Caki2 (cell line): ENCODE results near the gene INTS15. TPM values are rescaled to one million over a fixed set of nuclear protein-coding genes. Genes with fewer than 3 reads are reported as not detected.
A peak's percentile ranks its signal among the peaks of the same experiment; 100 is the strongest.

Experiments used
- DNase-seq: peaks from one replicate; pipeline ENCODE4 v3.0.0-alpha.2; 2015; ENCODE audit warnings: low read depth
- in situ Hi-C: cut with HindIII; loops from 2 replicates; pipeline ENCODE4 v1.10.0; 2016; ENCODE audit warnings: low sequenced_read_pairs, low pct_unique_long_range_greater_than_20kb, mixed read lengths
- total RNA-seq: library from RNA; depleted of rRNA; stranded (reverse); fragments of >200 nt; shearing (Covaris generic); gene quantifications from 2 replicates; pipeline ENCODE4 v1.2.3, GENCODE V29; 2014; ENCODE audit warnings: low replicate concordance; rRNA removed

INTS15 gene
- total RNA-seq: 11.3 and 19.7 TPM in 2 replicates

GRCh38 chr7:6589829-6590644, at the start of gene INTS15:
TSS of gene INTS15 (plus strand) at chr7:6590021. CDS start at chr7:6590284, 263 bp downstream.
- DNase-seq: peak; percentile 81
- in situ Hi-C loops: no loop called here

DNA sequence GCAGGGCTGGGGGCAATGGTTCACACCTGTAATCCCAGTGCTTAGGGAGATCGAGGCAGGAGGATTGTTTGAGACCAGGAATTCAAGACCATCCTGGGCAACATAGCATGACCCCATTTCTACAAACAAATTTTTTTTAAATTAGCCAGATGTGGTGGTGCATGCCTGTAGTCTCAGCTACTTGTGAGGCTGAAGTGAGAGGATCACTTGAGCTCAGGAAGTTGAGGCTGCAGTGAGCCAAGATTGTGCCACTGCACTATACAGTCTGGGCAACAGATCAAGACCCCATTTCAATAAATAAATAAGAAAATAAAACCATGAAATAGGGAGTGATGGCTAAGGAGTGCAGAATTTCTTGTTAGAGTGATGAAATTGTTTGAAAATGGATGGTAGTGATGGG, 47.5 kb upstream of the INTS15 start:
- no peak for DNase-seq
- in situ Hi-C loops: no loop called here

- DNase-seq: no peak
- in situ Hi-C loops: no loop called here
Observed at GRCh38 chr7:6545398-6546126, 44.3 kb upstream of the INTS15 start.

- in situ Hi-C loops: no loop called here
- no peak for DNase-seq
Observed at GRCh38 chr7:6546498-6547251, 43.1 kb upstream of the INTS15 start.

DNA sequence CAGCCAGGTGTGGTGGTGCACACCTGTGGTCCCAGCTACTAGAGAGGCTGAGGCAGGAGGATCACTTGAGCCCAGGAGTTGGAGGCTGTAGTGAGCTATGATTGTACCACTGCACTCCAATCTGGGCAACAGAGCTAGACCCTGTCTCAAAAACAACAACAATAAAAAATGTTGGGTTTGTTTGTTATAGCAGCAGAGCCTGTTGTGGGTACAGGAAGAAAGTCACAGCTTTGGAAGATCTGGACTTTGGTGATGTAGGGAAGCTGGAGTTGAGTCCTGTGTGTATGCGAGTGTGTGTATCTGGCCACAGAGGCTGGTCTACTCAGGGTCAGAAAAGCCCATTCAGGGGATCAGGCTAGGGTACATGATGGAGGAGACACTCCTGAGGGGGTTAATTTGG, 42.4 kb upstream of the INTS15 start:
- no peak for DNase-seq
- in situ Hi-C loops: no loop called here

DNA sequence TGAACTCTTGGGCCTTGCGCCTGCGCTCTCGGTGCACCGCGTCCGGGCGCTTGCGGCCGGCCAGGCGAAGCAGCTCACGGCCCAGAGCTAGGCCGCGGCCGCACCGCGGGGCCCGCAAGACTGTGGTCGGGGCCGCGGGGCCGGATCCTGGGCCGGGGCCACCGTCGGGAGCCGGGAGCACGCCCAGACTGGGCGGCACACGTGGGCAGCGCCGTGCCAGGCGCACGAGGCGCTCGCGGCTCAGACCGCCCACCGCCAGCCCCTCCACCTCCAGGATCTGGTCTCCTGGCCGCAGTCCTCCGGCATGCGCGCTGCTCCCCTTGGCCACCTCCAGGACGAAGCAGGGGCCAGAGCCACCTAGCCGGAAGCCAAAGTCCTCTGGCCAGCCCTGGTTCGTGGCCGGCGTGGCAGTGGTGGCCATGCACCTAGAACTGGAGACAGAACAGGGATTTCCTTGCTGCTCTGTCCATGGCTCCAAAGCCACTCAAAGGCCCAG, 38.8 kb upstream of the INTS15 start, which contains the start of gene GRID2IP:
GRID2IP (minus strand) TSS at position 446 of the 496 bp plus-strand sequence; CDS start at position 421, 25 bp downstream.
- in situ Hi-C loops: no loop called here
- no peak for DNase-seq

DNA sequence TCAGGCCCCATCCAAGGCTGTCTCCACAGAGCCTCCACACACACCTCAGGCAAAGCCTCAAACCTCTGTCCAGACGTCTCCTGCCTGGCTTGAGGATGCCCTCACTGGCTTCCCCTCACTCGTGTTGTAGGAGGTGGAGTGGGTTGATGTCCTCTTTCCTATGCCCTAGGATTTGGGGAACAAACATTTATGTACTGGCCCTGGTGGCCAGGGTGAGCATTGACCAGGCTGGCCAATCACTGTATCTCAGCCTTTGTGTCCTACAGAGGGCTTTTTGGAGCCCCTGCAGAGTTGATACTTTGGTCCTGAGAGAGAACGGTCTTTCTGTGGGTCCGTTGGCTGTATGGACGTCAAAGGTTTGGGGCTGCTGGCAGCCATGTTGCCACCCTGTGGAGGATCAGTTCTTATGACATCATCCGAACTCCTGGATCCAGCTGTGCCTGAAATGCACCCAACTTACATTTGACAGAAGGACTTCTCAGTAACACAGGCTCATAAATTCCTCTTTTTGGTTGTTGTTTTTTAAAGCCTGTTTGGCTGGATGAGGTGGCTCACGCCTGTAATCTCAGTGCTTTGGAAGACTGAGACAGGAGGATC, 36.3 kb upstream of the INTS15 start:
- in situ Hi-C loops: no loop called here
- DNase-seq: no peak

- no peak for DNase-seq
- in situ Hi-C loops: no loop called here
Observed at GRCh38 chr7:6554848-6555247, 35.0 kb upstream of the INTS15 start.

DNA sequence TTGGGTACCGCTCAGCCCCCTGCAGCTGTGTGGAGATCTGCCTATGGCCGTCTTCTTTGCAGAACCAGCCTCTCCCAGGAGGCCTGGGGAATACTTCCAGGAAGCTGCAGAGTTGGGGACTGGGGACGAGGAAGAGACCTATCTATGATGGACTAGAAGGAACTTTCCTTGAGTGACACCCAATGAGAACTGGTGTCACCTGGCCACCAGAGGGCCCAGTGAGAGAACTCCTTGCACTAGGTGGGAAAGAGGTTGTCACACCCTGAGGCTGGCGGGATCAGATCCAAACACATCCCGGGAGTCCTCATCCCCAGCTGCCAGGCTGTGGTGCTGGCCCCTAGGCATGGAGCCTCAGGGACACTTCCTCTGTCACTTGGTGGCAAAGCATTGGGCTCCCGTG, 33.6 kb upstream of the INTS15 start:
- in situ Hi-C loops: no loop called here
- no peak for DNase-seq

DNA sequence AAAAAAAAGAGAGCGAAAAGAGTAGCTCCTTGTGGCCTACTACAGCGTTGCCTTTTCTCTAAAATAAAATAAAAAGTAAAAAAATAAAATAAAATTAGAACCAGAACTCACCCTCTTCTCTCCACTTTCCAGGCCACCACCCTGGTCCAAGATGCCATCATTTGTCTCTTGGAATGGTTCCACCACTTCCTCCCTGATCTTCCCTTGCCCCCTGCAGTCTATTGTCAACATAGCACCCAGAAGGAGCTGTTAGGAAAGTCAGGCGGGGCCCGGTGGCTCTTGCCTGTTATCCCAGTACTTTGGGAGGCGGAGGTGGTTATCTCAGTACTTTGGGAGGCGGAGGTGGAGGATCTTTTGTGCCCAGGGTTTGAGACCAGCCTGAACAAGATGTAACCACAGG, 31.0 kb upstream of the INTS15 start:
- in situ Hi-C loops: no loop called here
- DNase-seq: no peak

- no peak for DNase-seq
- in situ Hi-C loops: no loop called here
Observed at GRCh38 chr7:6559896-6560295, 29.9 kb upstream of the INTS15 start.

- in situ Hi-C loops: no loop called here
- no peak for DNase-seq
Observed at GRCh38 chr7:6562106-6562505, 27.7 kb upstream of the INTS15 start.

GRCh38 chr7:6563936-6564770, 25.7 kb upstream of the INTS15 start:
- in situ Hi-C loops: no loop called here
- DNase-seq: no peak

DNA sequence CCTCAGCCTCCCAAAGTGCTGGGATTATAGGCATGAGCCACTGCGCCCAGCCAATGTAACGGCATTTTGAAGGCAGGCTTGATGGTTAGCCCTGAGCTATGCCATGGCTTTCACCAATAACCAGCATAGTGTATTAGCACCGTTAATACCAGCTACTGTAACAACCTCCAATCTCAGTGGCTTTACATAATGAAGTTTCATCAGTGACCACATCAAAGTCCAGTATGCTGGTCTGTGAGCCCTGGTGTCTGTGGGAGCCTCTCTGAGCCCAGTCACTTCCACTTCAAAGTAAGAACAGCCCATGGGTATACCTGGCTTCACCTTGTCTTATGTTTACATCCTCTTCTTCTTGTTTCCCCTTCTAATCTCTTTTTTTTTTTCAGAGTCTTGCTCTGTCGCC, 24.2 kb upstream of the INTS15 start:
- in situ Hi-C loops: no loop called here
- no peak for DNase-seq

DNA sequence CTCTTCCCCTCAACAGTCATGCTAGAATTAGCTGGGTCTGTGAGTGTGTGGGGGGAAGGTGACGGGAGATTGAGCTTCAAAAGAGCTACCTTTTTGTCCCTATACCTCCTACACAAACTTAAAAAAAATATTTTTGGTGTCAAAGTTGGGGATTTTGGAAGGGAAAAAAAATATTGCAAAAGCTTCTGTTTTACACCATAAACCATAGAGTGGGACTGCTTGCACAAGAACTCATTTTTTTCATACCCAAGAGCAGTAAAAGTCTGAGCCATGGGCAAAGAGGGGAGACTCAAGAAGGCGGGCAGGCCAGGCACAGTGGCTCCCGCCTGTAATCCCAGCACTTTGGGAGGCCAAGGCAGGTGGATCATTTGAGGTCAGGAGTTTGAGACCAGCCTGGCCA, 21.9 kb upstream of the INTS15 start:
- no peak for DNase-seq
- in situ Hi-C loops: no loop called here

DNA sequence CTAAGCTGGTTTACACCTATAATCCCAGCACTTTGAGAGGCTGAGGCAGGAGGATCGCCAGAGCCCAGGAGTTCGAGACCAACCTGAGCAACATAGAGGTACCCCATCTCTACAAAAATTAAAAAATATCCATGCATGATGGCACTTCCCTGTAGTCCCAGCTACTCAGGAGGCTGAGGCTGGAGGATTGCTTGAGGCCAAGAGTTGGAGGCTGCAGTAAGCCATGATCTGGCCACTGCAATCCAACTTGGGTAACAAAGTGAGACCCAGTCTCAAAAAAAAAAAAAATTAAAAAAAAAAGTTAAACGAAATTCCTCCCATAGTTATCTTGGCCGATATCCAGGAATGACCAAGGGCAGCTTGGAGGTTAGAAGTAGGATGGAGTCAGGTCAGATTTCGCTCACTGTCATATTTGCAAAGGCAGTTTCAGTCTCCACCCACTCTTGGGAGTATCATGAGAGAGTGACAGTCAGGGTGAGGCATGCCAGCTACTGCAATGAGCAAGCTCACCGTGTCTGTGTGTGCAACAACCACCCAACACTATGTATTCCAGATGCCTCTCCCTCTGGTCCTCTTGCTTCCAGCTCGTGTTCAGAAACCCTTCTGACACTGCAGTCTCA, 18.6 kb upstream of the INTS15 start:
- DNase-seq: no peak
- in situ Hi-C loops: no loop called here
